GM21786 (cell line): ENCODE measurements around the gene PSMD12.
"Not testable (repeated sequence)": the region's sequence is repeated elsewhere in the genome, so short reads cannot be mapped to it uniquely, and the experiment has no call there.

Experiments used
- ATAC-seq: cut with Tn5 transposase; IDR thresholded peaks from one replicate; pipeline ENCODE4 v1.9.1; 2021; ENCODE audit not compliant: unreplicated experiment

PSMD12 gene

DNA sequence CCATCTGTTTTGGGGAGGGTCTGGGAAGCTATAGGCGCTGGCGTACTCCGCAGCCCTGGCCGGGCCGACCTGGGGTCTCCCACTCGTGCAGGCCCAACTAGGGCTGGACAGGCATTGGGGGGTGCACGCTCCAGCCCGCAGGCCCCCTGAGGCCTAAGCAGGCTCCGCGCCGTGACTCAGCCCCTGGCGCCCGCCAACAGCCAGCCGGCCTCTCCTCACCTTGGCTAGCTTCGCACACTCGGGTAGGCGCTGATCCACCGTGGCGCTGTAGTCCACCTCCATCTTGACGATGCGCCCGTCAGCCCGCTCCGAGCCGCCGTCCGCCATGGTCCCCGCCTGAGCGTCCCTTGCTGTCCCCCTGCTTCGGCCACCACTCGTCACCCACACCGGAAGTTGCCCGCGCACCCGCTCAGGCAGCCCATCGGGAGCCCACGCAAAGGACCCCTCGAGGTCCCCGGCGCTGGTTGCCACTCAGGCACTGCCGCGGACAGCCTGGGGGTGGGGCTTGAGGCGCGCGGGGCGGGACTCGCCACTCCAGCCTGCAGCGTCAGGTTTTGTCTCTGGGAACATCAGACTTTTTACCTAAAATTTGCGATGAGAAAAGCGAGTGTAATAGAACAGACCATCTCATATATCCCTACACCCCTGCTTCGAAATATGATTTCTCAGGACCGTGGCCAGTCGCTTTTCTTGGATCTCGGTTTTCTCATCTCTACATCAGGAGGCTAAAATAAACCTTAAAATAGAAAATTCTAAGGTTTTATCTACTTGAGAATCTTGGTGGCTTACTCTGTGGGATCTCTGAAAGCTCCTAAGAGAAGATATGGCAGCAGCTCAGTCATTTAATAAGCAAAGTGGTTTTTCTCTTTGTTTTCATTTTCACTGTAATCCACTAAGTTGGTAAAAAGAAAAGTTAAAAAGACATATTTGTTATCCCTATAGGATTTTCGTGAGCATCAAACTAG lies at the start of gene PSMD12:
TSS of gene PSMD12 (minus strand) at position 385 of the 965 bp plus-strand sequence. CDS start at position 327, 58 bp downstream.
- peak; percentile 87 for ATAC-seq

DNA sequence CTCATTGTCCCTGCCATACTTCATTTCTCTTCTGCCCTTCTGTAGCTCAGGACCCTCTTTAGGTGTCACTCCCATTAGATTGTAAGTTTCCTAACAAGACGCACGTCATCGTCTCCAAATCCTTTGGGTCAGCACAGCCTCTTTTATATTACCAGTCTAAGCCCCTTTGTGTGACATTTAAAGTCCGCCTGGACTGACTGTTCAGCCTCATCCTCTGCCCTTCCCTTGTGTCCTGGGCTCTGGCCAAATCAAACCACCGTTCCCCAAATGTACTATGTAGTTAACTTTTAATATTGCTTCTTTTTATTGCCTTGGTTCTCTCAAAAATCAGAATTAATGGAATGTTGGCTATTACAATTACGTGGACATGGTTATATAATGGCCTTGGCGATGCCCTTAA lies 48.9 kb upstream of the PSMD12 start:
- ATAC-seq, result no peak

GRCh38 chr17:67414559-67414958 lies 48.2 kb upstream of the PSMD12 start:
- no peak for ATAC-seq

GRCh38 chr17:67414130-67414529 lies 47.8 kb upstream of the PSMD12 start:
- no peak for ATAC-seq

GRCh38 chr17:67413388-67413787 lies 47.0 kb upstream of the PSMD12 start:
- ATAC-seq, result no peak

DNA sequence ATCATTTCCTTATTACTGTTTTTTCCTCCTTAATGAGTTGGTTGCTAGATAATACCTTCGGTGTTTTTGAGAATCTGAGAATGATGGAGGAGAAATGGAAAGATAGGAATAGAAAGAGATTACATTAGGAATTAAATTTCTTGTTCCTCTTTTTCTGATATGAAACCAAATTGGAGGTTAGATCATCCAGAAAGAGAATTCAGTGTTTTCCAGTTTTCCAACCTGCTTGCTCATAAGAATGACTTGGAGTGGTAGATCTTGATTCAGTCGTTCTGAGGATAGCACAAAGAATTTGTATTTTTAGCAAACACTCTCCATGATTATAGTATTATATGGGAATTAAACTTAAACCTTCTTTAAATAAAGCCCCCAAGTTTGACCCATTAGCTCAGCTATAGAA lies 46.6 kb upstream of the PSMD12 start:
- ATAC-seq, result no peak

DNA sequence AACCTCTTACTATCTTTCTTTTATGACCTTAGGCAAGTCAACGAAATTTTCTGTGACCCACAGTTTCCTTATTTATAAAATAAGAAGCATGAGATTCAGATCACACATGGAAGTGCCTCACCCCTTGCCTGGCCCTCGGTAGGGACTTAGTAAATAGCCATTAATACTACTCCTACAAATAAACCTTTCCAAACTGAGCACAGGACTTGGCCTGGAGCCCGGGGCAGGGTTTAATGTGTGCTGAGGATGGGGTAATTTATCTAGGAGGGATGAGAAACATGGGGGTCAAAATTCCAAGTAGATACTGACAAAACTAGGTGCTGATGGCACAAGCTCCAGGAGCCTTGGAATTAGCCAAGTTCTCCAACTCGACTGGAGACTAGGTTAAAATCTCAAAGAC lies 45.7 kb upstream of the PSMD12 start:
- ATAC-seq, result no peak

DNA sequence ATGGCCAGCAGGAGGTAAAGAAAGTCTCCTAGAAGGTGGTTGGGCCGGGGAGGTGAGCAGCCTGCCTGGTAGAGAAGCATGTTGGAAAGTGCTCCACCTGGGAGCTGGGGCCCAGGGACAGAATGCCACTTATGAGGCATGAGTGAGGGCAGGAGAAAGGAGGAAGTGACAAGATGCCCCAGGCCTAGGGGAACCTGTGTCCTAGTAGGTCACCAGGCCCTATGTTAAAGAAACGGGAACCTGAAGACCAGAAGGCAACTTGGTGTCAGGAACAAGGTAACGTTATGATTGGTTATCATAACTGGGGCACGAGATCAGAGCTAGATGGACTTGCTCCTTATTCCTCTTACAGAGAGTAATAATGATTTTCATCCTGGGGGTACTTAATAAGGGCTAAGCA lies 45.0 kb upstream of the PSMD12 start:
- ATAC-seq, result no peak

GRCh38 chr17:67408455-67408830 lies 42.1 kb upstream of the PSMD12 start:
- ATAC-seq, result not testable (repeated sequence)

DNA sequence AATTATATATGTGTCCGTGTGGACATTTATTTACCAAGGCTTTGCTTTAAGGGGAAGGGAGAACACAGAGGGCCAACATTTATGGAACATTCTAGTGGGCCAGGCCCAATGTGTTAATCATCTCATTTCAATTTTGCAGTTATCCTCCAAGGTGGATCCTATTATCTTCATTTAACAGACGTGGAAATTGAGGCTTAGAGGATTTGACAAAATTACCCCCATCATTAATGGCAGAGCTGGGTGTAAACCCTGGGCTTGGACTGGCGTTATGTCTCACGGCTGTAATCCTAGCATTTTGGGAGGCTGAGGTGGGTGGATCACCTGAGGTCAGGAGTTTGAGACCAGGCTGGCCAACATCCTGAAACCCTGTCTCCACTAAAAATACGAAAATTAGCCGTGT lies 37.1 kb upstream of the PSMD12 start:
- no peak for ATAC-seq

- no peak for ATAC-seq
These were observed 36.7 kb upstream of the PSMD12 start for GRCh38 chr17:67403065-67403464.

- no peak for ATAC-seq
These were observed 35.5 kb upstream of the PSMD12 start for GRCh38 chr17:67401598-67402504.

GRCh38 chr17:67401106-67401505 lies 34.7 kb upstream of the PSMD12 start:
- ATAC-seq, result no peak

DNA sequence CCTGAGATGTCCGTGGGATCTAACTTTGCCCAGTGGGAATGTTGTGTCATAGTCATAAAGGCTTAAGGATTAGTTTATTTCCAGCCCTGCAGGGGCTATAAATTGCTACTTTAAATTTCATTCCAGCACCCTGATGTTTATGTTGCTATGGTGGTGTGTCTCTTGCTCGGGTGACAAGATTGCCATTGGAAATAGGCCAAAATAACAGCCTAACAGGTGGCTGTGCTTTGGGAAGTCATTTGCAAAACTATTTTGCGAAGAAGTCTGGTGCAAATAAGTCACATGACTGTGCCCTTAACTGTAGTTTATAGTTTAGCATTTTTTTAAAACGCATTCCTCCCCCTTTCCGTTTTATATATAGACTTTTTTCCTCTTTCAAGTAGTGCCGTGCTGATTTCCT lies 33.8 kb upstream of the PSMD12 start:
- ATAC-seq, result no peak

DNA sequence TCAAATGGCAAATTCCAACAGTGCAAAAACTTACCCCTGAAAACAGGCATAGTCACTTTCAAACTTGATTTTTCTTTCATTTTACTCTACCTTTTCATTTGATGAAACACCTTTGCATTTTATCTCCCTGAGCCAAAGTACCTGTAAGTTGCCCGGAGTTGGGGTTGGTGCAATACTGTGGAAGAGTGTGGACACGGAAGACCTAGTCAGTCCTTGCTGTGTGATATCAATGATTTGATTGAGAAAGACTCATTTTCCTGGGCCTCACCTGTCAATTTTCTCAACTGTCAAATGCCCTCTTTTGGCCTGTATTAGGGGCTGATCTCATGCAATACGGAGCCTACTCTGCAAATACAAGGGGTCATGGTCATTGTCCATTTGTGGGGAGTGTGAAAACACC lies 33.3 kb upstream of the PSMD12 start:
- no peak for ATAC-seq

DNA sequence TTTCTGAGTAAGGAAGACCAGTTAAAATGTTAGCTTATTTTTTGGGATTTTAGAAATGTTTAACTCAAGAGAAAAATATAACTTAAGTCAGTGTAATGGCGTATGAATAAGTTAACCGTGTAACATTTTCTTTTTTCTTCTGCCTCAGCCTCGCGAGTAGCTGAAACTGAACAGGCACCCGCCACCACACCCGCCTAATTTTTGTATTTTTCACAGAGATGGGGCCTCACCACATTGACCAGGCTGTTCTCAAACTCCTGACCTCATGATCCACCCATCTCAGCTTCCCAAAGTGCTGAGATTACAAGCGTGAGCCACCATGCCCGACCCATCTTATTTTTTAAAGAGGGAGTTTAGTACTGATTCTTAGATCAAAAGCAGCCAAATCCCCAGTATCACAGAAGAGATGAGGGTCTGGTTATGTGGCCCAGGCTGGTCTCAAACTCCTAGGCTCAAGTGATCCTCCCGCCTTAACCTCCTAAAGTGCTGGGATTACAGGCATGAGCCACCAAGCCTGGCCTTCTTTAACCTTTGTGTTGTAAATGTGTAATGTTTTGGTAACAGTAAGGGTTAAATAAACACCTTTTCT lies 27.5 kb upstream of the PSMD12 start:
- ATAC-seq, result no peak

DNA sequence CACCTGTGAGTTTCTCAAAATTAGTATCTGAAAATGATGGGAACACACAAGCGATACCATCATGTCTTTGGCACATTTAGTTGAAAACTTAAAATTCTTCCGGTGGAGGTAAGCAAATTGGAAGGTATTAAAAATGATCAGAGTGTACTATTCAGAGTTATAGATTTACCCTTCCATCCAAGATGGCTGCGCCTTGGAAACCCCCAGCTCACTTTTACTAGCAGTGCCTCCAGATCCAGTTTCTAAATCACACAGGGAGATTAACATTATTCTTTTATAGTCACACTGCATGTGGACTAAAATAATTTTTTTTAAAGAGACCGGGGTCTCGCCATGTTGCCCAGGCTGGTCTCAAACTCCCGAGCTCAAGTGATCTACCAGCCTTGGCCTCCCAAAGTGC lies 25.7 kb upstream of the PSMD12 start:
- no peak for ATAC-seq

DNA sequence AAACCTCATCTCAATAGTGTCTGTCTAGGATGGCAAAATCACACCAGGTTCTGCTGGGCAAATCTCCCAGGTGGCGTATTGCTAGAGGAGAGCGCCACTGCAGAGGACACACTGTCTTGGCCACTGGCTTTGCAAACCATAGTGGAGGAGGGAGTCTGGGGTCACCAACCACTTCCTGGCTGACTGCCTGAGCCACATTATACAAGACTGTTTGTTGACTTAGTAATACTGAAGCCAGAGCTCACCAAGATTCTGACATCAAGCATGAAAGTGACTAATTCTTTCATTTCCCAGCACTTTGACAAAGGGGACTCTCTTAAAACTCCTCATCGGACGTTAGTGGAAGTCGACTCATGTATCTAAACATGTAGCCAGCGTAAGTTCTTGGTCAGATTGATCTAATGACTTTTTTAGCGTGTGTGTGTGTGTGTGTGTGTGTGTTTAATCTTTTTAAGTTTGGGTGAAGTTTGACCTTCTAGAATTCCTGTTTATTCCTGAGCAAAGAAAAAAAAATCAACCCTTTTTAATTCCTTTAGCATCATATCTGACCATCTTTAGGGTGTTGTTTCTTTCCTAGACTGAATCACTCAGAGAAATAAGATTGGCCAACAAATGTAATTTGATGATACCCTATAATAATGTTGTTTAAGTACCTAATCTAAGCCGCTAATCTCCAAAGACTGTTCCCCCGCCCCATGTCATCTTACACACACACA lies 24.4 kb upstream of the PSMD12 start:
- ATAC-seq, result peak; percentile 86

- no peak for ATAC-seq
These were observed 23.7 kb upstream of the PSMD12 start for GRCh38 chr17:67390006-67390645.

DNA sequence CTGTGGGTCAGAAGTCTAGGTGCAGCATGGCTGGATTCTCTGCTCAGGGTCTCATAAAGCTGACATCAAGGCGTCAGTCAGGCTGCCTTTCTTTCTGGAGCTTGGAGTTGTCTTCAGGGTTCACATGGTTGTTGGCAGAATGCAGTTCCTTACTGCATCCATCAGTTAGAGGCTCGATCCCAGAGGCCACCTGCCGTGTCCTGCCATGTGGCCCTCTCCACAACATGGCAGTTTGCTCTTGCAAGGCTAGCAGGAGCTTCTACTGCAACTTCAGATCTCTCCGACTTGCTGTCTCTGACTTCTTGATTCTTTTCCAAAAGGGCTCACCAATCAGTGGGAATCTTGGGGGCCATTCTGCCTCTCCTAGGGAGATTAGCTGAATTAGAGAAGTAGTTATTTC lies 22.6 kb upstream of the PSMD12 start:
- ATAC-seq, result no peak
